HG02870 (cell line): ENCODE measurements around the gene UBE2L6.

Experiments used
- ATAC-seq: cut with Tn5 transposase; IDR thresholded peaks from one replicate; pipeline ENCODE4 v1.9.1; 2021; ENCODE audit warnings: mild to moderate bottlenecking, moderate library complexity; ENCODE audit not compliant: unreplicated experiment

UBE2L6 gene

GRCh38 chr11:57567515-57568329, at the start of gene UBE2L6:
Gene UBE2L6, minus strand, starts transcription at chr11:57567672. Its CDS starts 61 bp downstream, at chr11:57567611.
- peak; percentile 74 for ATAC-seq

- no peak for ATAC-seq
Observed at GRCh38 chr11:57616595-57616994, 49.1 kb upstream of the UBE2L6 start.

- ATAC-seq, result no peak
Observed at GRCh38 chr11:57615308-57615707, 47.8 kb upstream of the UBE2L6 start.

GRCh38 chr11:57614234-57614772, 46.8 kb upstream of the UBE2L6 start:
- ATAC-seq, result no peak

- ATAC-seq, result no peak
Observed at GRCh38 chr11:57610170-57610569, 42.7 kb upstream of the UBE2L6 start.

- no peak for ATAC-seq
Observed at GRCh38 chr11:57605028-57605420, 37.6 kb upstream of the UBE2L6 start.

- ATAC-seq, result no peak
Observed at GRCh38 chr11:57604296-57605027, 37.0 kb upstream of the UBE2L6 start.

- no peak for ATAC-seq
Observed at GRCh38 chr11:57601297-57601696, 33.8 kb upstream of the UBE2L6 start.

- ATAC-seq, result no peak
Observed at GRCh38 chr11:57599381-57599780, 31.9 kb upstream of the UBE2L6 start.

- no peak for ATAC-seq
Observed at GRCh38 chr11:57598831-57599155, 31.3 kb upstream of the UBE2L6 start.

GRCh38 chr11:57597916-57598830, 30.7 kb upstream of the UBE2L6 start:
- ATAC-seq, result no peak

GRCh38 chr11:57597461-57597915, 30.0 kb upstream of the UBE2L6 start, which contains the start of gene SERPING1:
Gene SERPING1, plus strand, starts transcription at chr11:57597685. Its CDS starts 586 bp downstream, at chr11:57598271.
- no peak for ATAC-seq

- no peak for ATAC-seq
Observed at GRCh38 chr11:57596266-57596885, 28.9 kb upstream of the UBE2L6 start.

GRCh38 chr11:57588046-57588710, 20.7 kb upstream of the UBE2L6 start:
- ATAC-seq, result no peak

- ATAC-seq, result no peak
Observed at GRCh38 chr11:57586711-57587245, 19.3 kb upstream of the UBE2L6 start.

GRCh38 chr11:57585301-57585700, 17.8 kb upstream of the UBE2L6 start:
- no peak for ATAC-seq

- ATAC-seq, result no peak
Observed at GRCh38 chr11:57584341-57584740, 16.9 kb upstream of the UBE2L6 start.

GRCh38 chr11:57574061-57574460, 6.6 kb upstream of the UBE2L6 start:
- no peak for ATAC-seq

- no peak for ATAC-seq
Observed at GRCh38 chr11:57571606-57572005, 4.1 kb upstream of the UBE2L6 start.
